EH (cell line): Measurements from ENCODE around the gene GDAP1L1.
"Not testable (repeated sequence)": the region's sequence is repeated elsewhere in the genome, so short reads cannot be mapped to it uniquely, and the experiment has no call there.

ENCODE experiments used
- DNase-seq: peaks from one replicate; pipeline ENCODE4 v3.0.0-alpha.2; 2015; ENCODE audit warnings: low read depth

The GDAP1L1 gene

GRCh38 chr20:44302736-44303135 is 55.6 kb downstream of the GDAP1L1 start:
- no peak for DNase-seq

GRCh38 chr20:44304383-44304782 is 57.3 kb downstream of the GDAP1L1 start:
- DNase-seq = no peak

- no peak for DNase-seq
Measured at GRCh38 chr20:44306927-44307326, 59.8 kb downstream of the GDAP1L1 start.

GRCh38 chr20:44309763-44310663 is 62.9 kb downstream of the GDAP1L1 start:
- peak; percentile 68 for DNase-seq

- peak; percentile 97 for DNase-seq
Measured at GRCh38 chr20:44310664-44311639, 63.8 kb downstream of the GDAP1L1 start, which contains the start of gene FITM2. FITM2 (minus strand) TSS chr20:44311202; CDS start chr20:44311148, 54 bp downstream.

GRCh38 chr20:44314870-44315269 is 67.8 kb downstream of the GDAP1L1 start:
- DNase-seq = no peak

GRCh38 chr20:44319839-44320422 is 72.8 kb downstream of the GDAP1L1 start:
- peak; percentile 49 for DNase-seq

GRCh38 chr20:44324343-44324742 is 77.2 kb downstream of the GDAP1L1 start:
- no peak for DNase-seq

- no peak for DNase-seq
Measured at GRCh38 chr20:44326391-44327159, 79.5 kb downstream of the GDAP1L1 start.

GRCh38 chr20:44327748-44328147 is 80.6 kb downstream of the GDAP1L1 start:
- not testable (repeated sequence) for DNase-seq

- no peak for DNase-seq
Measured at GRCh38 chr20:44328428-44328827, 81.3 kb downstream of the GDAP1L1 start.
